ENCODE results near the gene PRRT4. TPM values are rescaled to one million over a fixed set of nuclear protein-coding genes. Genes with fewer than 3 reads are reported as not detected.
A peak's percentile ranks its signal among the peaks of the same experiment; 100 is the strongest.

PRRT4 gene
- polyA plus RNA-seq (2013, experiment 1 of 2): 0.07 TPM
- 0.11 TPM for polyA plus RNA-seq (2013, experiment 2 of 2)

GRCh38 chr7:128361411-128362379, at the start of gene PRRT4:
PRRT4 (minus strand) TSS chr7:128361690.
- no peak within 1 kb of the TSS for H4K91ac ChIP-seq (ENCODE audit: low read length)
- peaks cover 21% of the 10 kb centered on the region for H3K4me1 ChIP-seq (ENCODE audit: control insufficient read depth, insufficient read depth, low read depth, low read length)
- DNase-seq: peak; percentile 17
- H3K27me3 ChIP-seq (ENCODE audit: control insufficient read depth in 1 of 2, insufficient read depth in 1 of 2, low read length in 2 of 2): peaks cover 47 to 90% of the 10 kb centered on the region in 2 experiments
- peak within 1 kb of the TSS in 1 of 2 experiments; percentile 83 for H3K18ac ChIP-seq (ENCODE audit: low read depth in 1 of 2, low read length in 2 of 2)
- peak within 1 kb of the TSS in 1 of 2 experiments; percentile 34 for H3K23ac ChIP-seq (ENCODE audit: low read length in 2 of 2)
- H2BK15ac ChIP-seq (ENCODE audit: low read depth, poor library complexity, severe bottlenecking): peak within 1 kb of the TSS; percentile 16
- no peak within 1 kb of the TSS for H2AK5ac ChIP-seq (ENCODE audit: low read length, severe bottlenecking)
- no peaks in the 10 kb centered on the region for H3K9me3 ChIP-seq (ENCODE audit: control insufficient read depth, low read length)
- no peak within 1 kb of the TSS for H2BK12ac ChIP-seq (ENCODE audit: low read length in 2 of 2)
- no peak within 1 kb of the TSS for H3K4ac ChIP-seq (ENCODE audit: low read depth in 1 of 2, low read length in 2 of 2)
- no peaks in the 10 kb centered on the region for H3K36me3 ChIP-seq (ENCODE audit: control insufficient read depth in 1 of 2, insufficient read depth in 2 of 2, low read depth in 1 of 2, low read length in 2 of 2)
- H2BK5ac ChIP-seq (ENCODE audit: low read depth, low read length, poor library complexity, severe bottlenecking): no peak within 1 kb of the TSS
- H3K9ac ChIP-seq (ENCODE audit: low read length): peak within 1 kb of the TSS; percentile 36
- H2AFZ ChIP-seq (ENCODE audit: low read depth, low read length): no peak within 1 kb of the TSS
- H3K27ac ChIP-seq (ENCODE audit: low read length, poor library complexity, severe bottlenecking): no peak within 1 kb of the TSS
- no peak within 1 kb of the TSS for H2BK120ac ChIP-seq (ENCODE audit: low read depth, low read length)
- H3K4me3 ChIP-seq (ENCODE audit: insufficient read depth in 1 of 2, low read depth in 1 of 2, low read length in 2 of 2): peak within 1 kb of the TSS; percentile 56 to 74
- no peaks in the 10 kb centered on the region for H3K79me1 ChIP-seq (replicated peaks; ENCODE audit: low read length, poor library complexity, severe bottlenecking)
- peak within 1 kb of the TSS; percentile 57 for H4K8ac ChIP-seq (ENCODE audit: low read length)
- peak within 1 kb of the TSS; percentile 97 for H3K4me2 ChIP-seq (ENCODE audit: low read length, poor library complexity, severe bottlenecking)
- 2% methylated on average over 66 of the region's 88 CpGs for WGBS
- H3K14ac ChIP-seq (ENCODE audit: low read length in 2 of 2): peak within 1 kb of the TSS in 1 of 2 experiments; percentile 95

DNA sequence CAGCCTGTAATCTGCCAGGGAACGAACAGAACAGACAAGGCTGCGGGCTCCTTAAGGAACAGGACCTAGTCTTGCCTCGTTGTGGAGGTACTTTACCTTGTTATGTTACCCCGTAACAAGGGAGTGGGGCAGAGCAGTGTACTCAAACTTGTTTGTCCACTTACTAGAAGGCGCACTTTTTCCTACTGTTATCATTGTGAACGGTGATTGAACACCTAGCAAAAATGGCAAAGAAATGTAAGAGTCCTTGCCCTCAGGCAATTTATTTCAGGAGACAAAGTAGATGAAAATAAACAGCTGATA, 48.9 kb upstream of the PRRT4 start:
- H2BK120ac ChIP-seq (ENCODE audit: low read depth, low read length): no peak overlapping the region
- no peak overlapping the region for H2BK15ac ChIP-seq (ENCODE audit: low read depth, poor library complexity, severe bottlenecking)
- no peaks in the 10 kb centered on the region for H3K79me1 ChIP-seq (replicated peaks; ENCODE audit: low read length, poor library complexity, severe bottlenecking)
- peak overlapping the region; percentile 93 for H3K9ac ChIP-seq (ENCODE audit: low read length)
- H4K91ac ChIP-seq (ENCODE audit: low read length): no peak overlapping the region
- peak overlapping the region; percentile 28 to 50 for H2BK12ac ChIP-seq (ENCODE audit: low read length in 2 of 2)
- no peak overlapping the region for H2BK5ac ChIP-seq (ENCODE audit: low read depth, low read length, poor library complexity, severe bottlenecking)
- no peak overlapping the region for H3K4ac ChIP-seq (ENCODE audit: low read depth in 1 of 2, low read length in 2 of 2)
- H3K18ac ChIP-seq (ENCODE audit: low read depth in 1 of 2, low read length in 2 of 2): peak overlapping the region; percentile 34 to 88
- DNase-seq: no peak
- H3K4me1 ChIP-seq (ENCODE audit: control insufficient read depth, insufficient read depth, low read depth, low read length): peaks cover 18% of the 10 kb centered on the region
- no peak overlapping the region for H3K23ac ChIP-seq (ENCODE audit: low read length in 2 of 2)
- peak overlapping the region; percentile 66 to 94 for H3K4me3 ChIP-seq (ENCODE audit: insufficient read depth in 1 of 2, low read depth in 1 of 2, low read length in 2 of 2)
- no peak overlapping the region for H2AK5ac ChIP-seq (ENCODE audit: low read length, severe bottlenecking)
- no peaks in the 10 kb centered on the region for H3K9me3 ChIP-seq (ENCODE audit: control insufficient read depth, low read length)
- WGBS: 0% methylated on average over 4 of the region's 6 CpGs
- H3K36me3 ChIP-seq (ENCODE audit: control insufficient read depth in 1 of 2, insufficient read depth in 2 of 2, low read depth in 1 of 2, low read length in 2 of 2): no peaks in the 10 kb centered on the region
- no peak overlapping the region for H3K14ac ChIP-seq (ENCODE audit: low read length in 2 of 2)
- peak overlapping the region; percentile 90 for H3K4me2 ChIP-seq (ENCODE audit: low read length, poor library complexity, severe bottlenecking)
- H4K8ac ChIP-seq (ENCODE audit: low read length): peak overlapping the region; percentile 39
- peaks cover 5 to 15% of the 10 kb centered on the region in 2 experiments for H3K27me3 ChIP-seq (ENCODE audit: control insufficient read depth in 1 of 2, insufficient read depth in 1 of 2, low read length in 2 of 2)
- H2AFZ ChIP-seq (ENCODE audit: low read depth, low read length): peak overlapping the region; percentile 90
- H3K27ac ChIP-seq (ENCODE audit: low read length, poor library complexity, severe bottlenecking): peak overlapping the region; percentile 70

GRCh38 chr7:128409596-128410450, 48.3 kb upstream of the PRRT4 start, which contains the start of gene IMPDH1:
IMPDH1 (minus strand) TSS chr7:128409982; CDS start chr7:128409901, 81 bp downstream.
- no peaks in the 10 kb centered on the region for H3K9me3 ChIP-seq (ENCODE audit: control insufficient read depth, low read length)
- peak within 1 kb of the TSS; percentile 72 to 81 for H2BK12ac ChIP-seq (ENCODE audit: low read length in 2 of 2)
- H3K18ac ChIP-seq (ENCODE audit: low read depth in 1 of 2, low read length in 2 of 2): peak within 1 kb of the TSS; percentile 38 to 88
- H4K8ac ChIP-seq (ENCODE audit: low read length): peak within 1 kb of the TSS; percentile 57
- peak within 1 kb of the TSS; percentile 93 for H3K9ac ChIP-seq (ENCODE audit: low read length)
- no peak within 1 kb of the TSS for H2AK5ac ChIP-seq (ENCODE audit: low read length, severe bottlenecking)
- H2BK5ac ChIP-seq (ENCODE audit: low read depth, low read length, poor library complexity, severe bottlenecking): no peak within 1 kb of the TSS
- peak within 1 kb of the TSS in 1 of 2 experiments; percentile 35 for H3K14ac ChIP-seq (ENCODE audit: low read length in 2 of 2)
- H3K27ac ChIP-seq (ENCODE audit: low read length, poor library complexity, severe bottlenecking): peak within 1 kb of the TSS; percentile 70
- peaks cover 24% of the 10 kb centered on the region for H3K4me1 ChIP-seq (ENCODE audit: control insufficient read depth, insufficient read depth, low read depth, low read length)
- DNase-seq: peak; percentile 92
- H3K36me3 ChIP-seq (ENCODE audit: control insufficient read depth in 1 of 2, insufficient read depth in 2 of 2, low read depth in 1 of 2, low read length in 2 of 2): no peaks in the 10 kb centered on the region
- H3K23ac ChIP-seq (ENCODE audit: low read length in 2 of 2): no peak within 1 kb of the TSS
- no peaks in the 10 kb centered on the region for H3K79me1 ChIP-seq (replicated peaks; ENCODE audit: low read length, poor library complexity, severe bottlenecking)
- H4K91ac ChIP-seq (ENCODE audit: low read length): peak within 1 kb of the TSS; percentile 41
- H3K4me2 ChIP-seq (ENCODE audit: low read length, poor library complexity, severe bottlenecking): peak within 1 kb of the TSS; percentile 90
- peak within 1 kb of the TSS; percentile 90 for H2AFZ ChIP-seq (ENCODE audit: low read depth, low read length)
- peak within 1 kb of the TSS; percentile 76 for H2BK15ac ChIP-seq (ENCODE audit: low read depth, poor library complexity, severe bottlenecking)
- under 1% methylated on average over 84 of the region's 87 CpGs for WGBS
- H2BK120ac ChIP-seq (ENCODE audit: low read depth, low read length): peak within 1 kb of the TSS; percentile 56
- peaks cover 5 to 11% of the 10 kb centered on the region in 2 experiments for H3K27me3 ChIP-seq (ENCODE audit: control insufficient read depth in 1 of 2, insufficient read depth in 1 of 2, low read length in 2 of 2)
- peak within 1 kb of the TSS; percentile 5 to 57 for H3K4ac ChIP-seq (ENCODE audit: low read depth in 1 of 2, low read length in 2 of 2)
- peak within 1 kb of the TSS; percentile 66 to 94 for H3K4me3 ChIP-seq (ENCODE audit: insufficient read depth in 1 of 2, low read depth in 1 of 2, low read length in 2 of 2)

Data from mesenchymal stem cell (in vitro differentiated cells and primary cell).